Fibroblast of pulmonary artery (primary cell): ENCODE data around the gene CREB5.
"Not testable (repeated sequence)": the region's sequence is repeated elsewhere in the genome, so short reads cannot be mapped to it uniquely, and the experiment has no call there.

Experiments used
- DNase-seq: peaks from one replicate; pipeline ENCODE4 v3.0.0-alpha.2; 2010; ENCODE audit warnings: low read depth
- H3K4me3 ChIP-seq: replicated peaks from 2 replicates; pipeline ENCODE4 v1.5.1; 2011; ENCODE audit warnings: low read depth, mild to moderate bottlenecking, control low read depth, low read length, moderate library complexity
- TF ChIP-seq, protein P1 (sequence below): IDR thresholded peaks from 2 replicates; pipeline ENCODE4 v1.5.1; 2011; ENCODE audit warnings: mild to moderate bottlenecking, control low read depth, low read length, inconsistent platforms; ENCODE audit errors: missing control alignments

Gene CREB5

DNA sequence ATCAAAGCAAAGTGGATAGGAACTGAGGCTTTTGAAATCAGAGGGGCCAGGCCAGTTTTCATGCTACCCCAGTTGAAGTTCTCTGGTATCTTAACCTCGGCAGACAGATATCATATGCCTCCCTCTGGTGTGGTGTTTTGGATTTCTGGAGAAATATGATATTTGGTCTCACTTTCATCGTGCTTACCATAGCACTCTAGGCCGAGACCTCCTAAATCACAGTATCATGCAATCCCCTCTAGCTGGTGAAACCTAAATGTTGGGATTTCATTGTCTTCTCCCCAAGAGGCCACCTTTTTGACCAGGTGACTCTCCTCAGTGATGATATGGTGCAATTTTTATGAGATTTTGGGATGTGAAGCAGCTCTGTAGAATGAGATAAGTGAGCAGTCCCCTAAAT lies 183.5 kb downstream of the CREB5 start:
- DNase-seq: no peak
- TF ChIP-seq, protein P1, sequence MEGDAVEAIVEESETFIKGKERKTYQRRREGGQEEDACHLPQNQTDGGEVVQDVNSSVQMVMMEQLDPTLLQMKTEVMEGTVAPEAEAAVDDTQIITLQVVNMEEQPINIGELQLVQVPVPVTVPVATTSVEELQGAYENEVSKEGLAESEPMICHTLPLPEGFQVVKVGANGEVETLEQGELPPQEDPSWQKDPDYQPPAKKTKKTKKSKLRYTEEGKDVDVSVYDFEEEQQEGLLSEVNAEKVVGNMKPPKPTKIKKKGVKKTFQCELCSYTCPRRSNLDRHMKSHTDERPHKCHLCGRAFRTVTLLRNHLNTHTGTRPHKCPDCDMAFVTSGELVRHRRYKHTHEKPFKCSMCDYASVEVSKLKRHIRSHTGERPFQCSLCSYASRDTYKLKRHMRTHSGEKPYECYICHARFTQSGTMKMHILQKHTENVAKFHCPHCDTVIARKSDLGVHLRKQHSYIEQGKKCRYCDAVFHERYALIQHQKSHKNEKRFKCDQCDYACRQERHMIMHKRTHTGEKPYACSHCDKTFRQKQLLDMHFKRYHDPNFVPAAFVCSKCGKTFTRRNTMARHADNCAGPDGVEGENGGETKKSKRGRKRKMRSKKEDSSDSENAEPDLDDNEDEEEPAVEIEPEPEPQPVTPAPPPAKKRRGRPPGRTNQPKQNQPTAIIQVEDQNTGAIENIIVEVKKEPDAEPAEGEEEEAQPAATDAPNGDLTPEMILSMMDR: no peak
- H3K4me3 ChIP-seq: no peak overlapping the region

DNA sequence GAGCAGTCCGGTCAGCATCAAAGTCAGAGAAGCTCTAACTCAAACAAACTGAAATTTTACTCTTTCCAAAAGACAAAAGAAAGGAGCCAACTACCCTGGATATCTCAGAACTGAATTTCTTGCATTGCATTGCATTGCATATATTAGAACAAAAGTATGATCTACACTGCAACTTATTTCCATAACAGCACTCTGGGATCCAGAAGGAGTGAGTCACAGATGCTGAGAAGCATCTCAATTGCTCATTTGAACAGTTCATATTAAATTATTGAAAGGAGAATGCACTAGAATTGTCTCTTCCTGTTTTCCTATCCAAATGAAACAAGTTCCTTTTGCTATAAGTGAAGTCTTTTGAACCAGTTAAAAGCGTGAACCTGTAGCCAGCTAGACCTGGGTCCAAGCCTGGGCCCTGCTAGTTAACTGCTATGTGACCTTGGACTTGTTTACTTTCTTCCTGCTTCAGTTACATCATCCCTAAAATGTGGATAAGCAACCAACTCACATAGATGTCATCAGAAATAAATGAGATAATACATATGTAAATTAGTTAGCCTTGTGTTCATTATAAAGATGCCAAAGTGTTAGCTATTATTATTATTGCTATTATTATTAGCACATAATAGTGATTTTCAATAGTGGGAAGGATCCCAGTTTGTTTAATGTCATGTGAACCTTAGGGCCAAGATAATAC lies 184.1 kb downstream of the CREB5 start:
- peak; percentile 31 for DNase-seq
- TF ChIP-seq, protein P1: no peak
- H3K4me3 ChIP-seq: no peak overlapping the region

DNA sequence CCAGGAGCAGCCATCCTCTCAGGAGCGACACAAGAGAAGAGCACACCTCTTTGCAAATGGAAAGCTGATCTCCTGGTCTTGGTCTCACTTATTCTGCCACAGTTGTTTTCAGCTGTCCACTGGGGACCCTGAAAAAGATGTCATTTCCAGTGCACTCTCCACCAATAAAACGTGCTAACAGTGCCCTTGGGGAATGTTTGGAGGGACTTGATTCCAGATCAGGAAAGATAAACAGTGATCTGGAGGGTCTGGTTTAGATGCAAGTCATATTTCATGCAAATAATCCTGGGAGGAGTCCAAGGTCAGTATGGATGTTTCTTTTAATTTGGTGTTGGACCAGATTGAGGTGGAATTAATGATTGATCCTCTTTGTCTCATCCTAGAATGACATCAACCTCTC lies 185.0 kb downstream of the CREB5 start:
- TF ChIP-seq, protein P1: no peak
- H3K4me3 ChIP-seq: no peak overlapping the region
- DNase-seq: no peak

DNA sequence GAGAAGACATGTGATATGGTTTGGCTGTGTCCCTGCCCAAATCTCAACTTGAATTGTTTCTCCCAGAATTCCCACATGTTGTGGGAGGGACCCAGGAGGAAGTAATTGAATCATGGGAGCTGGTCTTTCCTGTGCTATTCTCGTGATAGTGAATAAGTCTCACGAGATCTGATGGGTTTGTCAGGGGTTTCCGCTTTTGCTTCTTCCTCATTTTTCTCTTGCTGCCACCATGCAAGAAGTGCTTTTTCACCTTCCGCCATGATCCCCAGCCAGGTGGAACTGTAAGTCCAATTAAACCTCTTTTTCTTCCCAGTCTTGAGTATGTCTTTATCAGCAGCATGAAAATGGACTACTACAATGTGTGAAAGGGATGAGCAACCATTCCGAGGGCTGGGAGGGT lies 185.7 kb downstream of the CREB5 start:
- DNase-seq: not testable (repeated sequence)

DNA sequence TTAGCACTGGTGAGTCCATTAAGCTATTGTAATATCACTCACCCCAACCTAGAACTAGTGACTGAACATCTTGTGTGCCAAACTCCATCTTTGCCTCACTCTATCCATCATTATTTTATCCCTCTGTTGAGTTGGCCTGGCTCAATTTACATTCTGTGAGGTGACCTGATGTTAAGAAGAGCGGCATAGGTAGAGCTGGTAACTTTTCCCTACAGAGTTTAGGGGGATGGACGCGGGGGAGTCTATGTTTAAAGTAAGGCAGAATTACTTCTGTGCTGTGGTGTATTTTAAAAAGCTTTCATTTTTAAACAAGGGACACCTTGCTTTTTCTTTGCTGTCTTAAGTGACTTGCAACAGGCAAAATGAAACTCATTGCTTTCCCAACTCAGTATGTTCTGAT lies 186.3 kb downstream of the CREB5 start:
- H3K4me3 ChIP-seq: no peak overlapping the region
- TF ChIP-seq, protein P1: no peak
- no peak for DNase-seq

More for the DNA sequence above, 185.7 kb downstream of the CREB5 start:
- not testable (repeated sequence) for H3K4me3 ChIP-seq

DNA sequence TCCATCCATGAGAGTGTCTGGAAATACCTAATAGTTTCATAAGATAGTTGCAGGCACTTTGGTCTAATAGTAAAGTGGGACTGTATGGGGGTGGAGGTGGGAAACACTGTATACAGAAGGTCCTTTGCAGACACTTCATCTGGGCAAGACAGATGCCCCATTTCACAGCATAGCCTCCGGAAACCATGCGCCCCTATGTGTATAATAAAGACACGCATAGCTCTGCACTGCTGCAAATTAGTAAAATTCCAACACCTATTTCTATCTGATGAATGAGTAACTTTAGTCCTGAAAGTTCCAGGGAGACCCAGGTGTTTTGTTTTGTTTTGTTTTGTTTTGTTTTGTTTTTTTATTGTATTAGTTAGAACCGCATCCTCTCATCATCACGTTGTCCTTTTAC lies 187.1 kb downstream of the CREB5 start:
- H3K4me3 ChIP-seq: no peak overlapping the region
- TF ChIP-seq, protein P1: no peak
- DNase-seq: no peak

DNA sequence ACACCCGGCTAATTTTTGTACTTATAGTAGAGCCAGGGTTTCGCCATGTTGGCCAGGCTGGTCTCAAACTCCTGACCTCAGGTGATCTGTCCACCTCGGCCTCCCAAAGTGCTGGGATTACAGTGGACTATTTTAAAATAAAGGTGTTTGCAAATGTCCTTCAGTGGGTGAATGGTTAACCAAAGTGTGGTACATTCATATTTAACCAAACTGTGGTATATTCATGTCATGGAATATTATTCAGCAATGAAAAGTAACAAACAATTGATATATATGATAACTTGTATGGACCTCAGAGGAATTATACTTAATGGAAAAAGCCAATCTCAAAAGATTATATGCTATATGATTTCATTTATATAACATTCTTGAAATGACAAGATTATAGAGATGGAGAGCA lies 190.0 kb downstream of the CREB5 start:
- TF ChIP-seq, protein P1: no peak
- H3K4me3 ChIP-seq: no peak overlapping the region
- DNase-seq: no peak
